Thymus (tissue), 11 donors: ENCODE data around the gene FBXW2. TPM values are rescaled to one million over a fixed set of nuclear protein-coding genes. Genes with fewer than 3 reads are reported as not detected.

Experiments
- DNase-seq, 9 donors: peaks; one replicate each; pipeline ENCODE4 v3.0.0-alpha.2; 2013; ENCODE audit warnings: low spot score in 9 of 9, low read depth in 6 of 9, missing footprints in 1 of 9
- H3K27ac ChIP-seq, 2 donors: one replicate each; pipeline ENCODE4 v1.5.1; 2013; ENCODE audit warnings: control low read depth in 1 of 2, low read depth in 1 of 2, low read length in 1 of 2, mild to moderate bottlenecking in 1 of 2, moderate library complexity in 1 of 2
- H3K27me3 ChIP-seq, 2 donors: one replicate each; pipeline ENCODE4 v1.5.1; 2013; ENCODE audit warnings: low read length in 1 of 2; ENCODE audit not compliant: control insufficient read depth in 2 of 2, insufficient read depth in 1 of 2
- H3K36me3 ChIP-seq, 2 donors: one replicate each; pipeline ENCODE4 v1.5.1; 2013; ENCODE audit warnings: low read length in 1 of 2, mild to moderate bottlenecking in 1 of 2, moderate library complexity in 1 of 2; ENCODE audit not compliant: control insufficient read depth in 2 of 2, insufficient read depth in 2 of 2
- H3K4me1 ChIP-seq, 2 donors: one replicate each; pipeline ENCODE4 v1.5.1; 2013; ENCODE audit warnings: low read length in 2 of 2; ENCODE audit not compliant: control insufficient read depth in 2 of 2, insufficient read depth in 2 of 2
- H3K4me3 ChIP-seq, 2 donors: one replicate each; pipeline ENCODE4 v1.5.1; 2013; ENCODE audit warnings: low read length in 2 of 2, control low read depth in 1 of 2, mild to moderate bottlenecking in 1 of 2
- H3K9me3 ChIP-seq, 2 donors: one replicate each; pipeline ENCODE4 v1.5.1; 2013; ENCODE audit warnings: low read length in 1 of 2, mild to moderate bottlenecking in 1 of 2; ENCODE audit not compliant: control insufficient read depth in 2 of 2, insufficient read depth in 1 of 2
- WGBS: extraction: QIAGEN DNeasy Blood & Tissue Kit; methylation state at CpG from one replicate; pipeline ENCODE4 v1.1.7; 2013; 5-methylcytosine and 5-hydroxymethylcytosine counted together
- polyA plus RNA-seq: library from polyadenylated mRNA; stranded (reverse); fragments of 200-250 nt; gene quantifications from one replicate; pipeline ENCODE4 v1.2.3, GENCODE V29; 2013
- total RNA-seq: library from RNA; stranded (reverse); fragments of 120-200 nt; gene quantifications from one replicate; pipeline ENCODE4 v1.2.4, GENCODE V29; 2013
- donor health status: healthy.

FBXW2 gene
- total and polyA plus RNA-seq, 2 donors, result 14.1 to 18.1 TPM

DNA sequence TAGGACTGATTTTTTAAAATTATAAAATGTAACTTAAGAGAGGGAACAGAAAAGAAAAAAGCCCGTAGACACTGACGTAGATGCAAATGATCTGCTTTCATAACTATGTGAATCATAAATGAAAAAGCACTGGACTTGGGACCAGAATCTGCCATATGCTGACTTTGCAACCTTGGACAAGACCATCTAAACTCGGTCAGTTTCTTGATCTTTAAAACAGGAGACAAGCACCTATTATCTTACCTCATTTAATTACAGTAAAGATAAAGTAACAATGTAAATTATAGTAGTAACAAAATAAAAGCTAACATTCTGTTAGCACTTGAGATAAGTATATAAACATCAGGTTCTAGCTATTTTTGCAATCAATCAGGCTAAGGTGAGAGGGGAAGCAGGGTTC is 20.0 kb downstream of the FBXW2 start:
- Histone ChIP-seq H3K36me3 (peaks cover 41 to 82% of the 10 kb centered on the region in 2 donors), H3K4me1 (no peaks in the 10 kb centered on the region)
- WGBS, result over 99% methylated on average over 3 of the region's 3 CpGs

DNA sequence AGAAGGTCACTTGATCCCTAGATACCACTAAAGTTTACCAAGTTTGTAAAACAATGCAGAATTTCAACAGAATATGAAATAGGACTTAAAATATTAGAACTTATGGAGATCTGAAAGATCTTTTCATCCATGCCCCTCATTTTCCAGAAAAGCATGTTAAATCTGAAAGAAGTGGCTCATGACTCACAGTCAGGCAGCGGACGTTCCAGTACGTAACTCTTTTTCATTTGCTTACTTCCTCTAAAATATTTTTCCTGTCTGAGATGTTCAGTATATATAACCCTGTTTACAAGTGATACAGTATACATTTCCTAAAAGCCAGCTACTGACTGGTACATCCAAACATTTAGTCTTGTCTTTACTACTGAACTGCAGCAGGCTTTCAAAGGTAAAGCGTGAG is 22.3 kb downstream of the FBXW2 start:
- no peak overlapping the region for H3K27ac ChIP-seq
- H3K27me3 ChIP-seq, result no peaks in the 10 kb centered on the region
- no peaks in the 10 kb centered on the region for H3K9me3 ChIP-seq
- peaks cover 38 to 80% of the 10 kb centered on the region in 2 donors for H3K36me3 ChIP-seq
- WGBS, result 97% methylated on average over 4 of the region's 4 CpGs
- no peak overlapping the region for H3K4me3 ChIP-seq
- DNase-seq, result no peak
- no peaks in the 10 kb centered on the region for H3K4me1 ChIP-seq

More for the DNA sequence above, 20.0 kb downstream of the FBXW2 start:
- no peaks in the 10 kb centered on the region for H3K9me3 ChIP-seq
- no peaks in the 10 kb centered on the region for H3K27me3 ChIP-seq
- no peak overlapping the region for H3K27ac ChIP-seq
- DNase-seq, result no peak
- H3K4me3 ChIP-seq, result no peak overlapping the region

DNA sequence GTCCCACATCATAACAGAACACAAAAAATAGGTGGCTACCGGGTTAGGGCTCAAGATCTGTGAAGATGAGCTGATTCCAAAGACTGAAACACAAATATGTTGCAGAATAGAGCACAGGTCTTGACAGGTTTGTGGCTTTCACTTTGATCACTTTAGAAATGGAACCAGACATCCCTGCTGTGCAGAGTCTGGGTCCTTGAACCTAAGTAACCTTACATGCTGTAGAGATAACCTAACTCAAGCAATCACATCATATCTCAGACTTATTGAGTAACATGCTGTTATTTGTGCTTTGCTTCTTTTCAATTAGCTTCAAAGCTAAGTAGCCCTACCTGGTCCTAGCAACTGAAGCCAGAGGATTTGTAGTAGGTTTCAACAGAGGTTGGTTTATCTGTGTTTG is 24.3 kb downstream of the FBXW2 start:
- WGBS, result 92% methylated on average over 1 of the region's 1 CpG
- Histone ChIP-seq H3K9me3 (no peaks in the 10 kb centered on the region), H3K36me3 (peaks cover 42 to 81% of the 10 kb centered on the region in 2 donors), H3K4me1 (no peaks in the 10 kb centered on the region), H3K27ac (no peak overlapping the region), H3K4me3 (no peak overlapping the region), H3K27me3 (no peaks in the 10 kb centered on the region)
- DNase-seq, result no peak

DNA sequence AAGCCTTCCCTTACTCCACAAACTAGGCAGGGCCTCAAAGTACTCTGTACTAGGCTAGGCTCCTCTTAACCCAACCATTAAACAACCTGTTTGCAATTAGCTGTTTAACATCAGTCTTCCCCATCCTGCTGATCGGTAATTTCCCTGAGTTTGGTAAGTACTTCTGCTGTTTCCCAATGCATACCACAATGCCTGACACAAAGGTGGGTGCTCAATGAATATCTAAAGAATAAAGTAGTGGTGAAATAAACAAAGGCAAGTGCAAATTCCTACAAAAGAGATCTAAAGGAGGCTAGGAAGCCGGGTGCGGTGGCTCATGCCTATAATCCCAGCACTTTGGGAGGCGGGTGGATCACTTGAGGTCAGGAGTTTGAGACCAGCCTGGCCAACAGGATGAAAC is 25.0 kb downstream of the FBXW2 start:
- no peak overlapping the region for H3K4me3 ChIP-seq
- DNase-seq, result no peak
- H3K4me1 ChIP-seq, result no peaks in the 10 kb centered on the region
- no peak overlapping the region for H3K27ac ChIP-seq
- H3K9me3 ChIP-seq, result no peaks in the 10 kb centered on the region
- no peaks in the 10 kb centered on the region for H3K27me3 ChIP-seq
- 97% methylated on average over 4 of the region's 4 CpGs for WGBS
- peaks cover 46 to 82% of the 10 kb centered on the region in 2 donors for H3K36me3 ChIP-seq

DNA sequence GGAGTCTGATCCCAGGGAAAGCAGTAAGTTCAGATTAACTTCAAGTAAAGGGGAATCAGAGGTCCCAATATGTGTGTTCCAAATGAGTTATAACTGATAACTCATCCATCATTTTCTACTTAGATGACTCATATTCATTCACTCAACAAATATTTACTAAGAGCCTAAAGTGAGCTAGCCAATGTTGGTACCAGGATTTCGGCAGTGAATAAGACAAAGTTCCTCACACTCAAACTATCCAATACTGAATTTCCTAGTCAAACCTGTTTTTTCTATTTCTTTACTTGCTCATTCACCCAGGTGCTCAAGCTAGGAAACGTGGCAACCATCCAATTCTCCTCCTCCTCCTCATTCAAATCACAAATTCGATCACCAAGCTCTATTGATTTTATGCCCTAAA is 25.8 kb downstream of the FBXW2 start:
- H3K4me3 ChIP-seq, result no peak overlapping the region
- no peak for DNase-seq
- H3K9me3 ChIP-seq, result no peaks in the 10 kb centered on the region
- H3K27ac ChIP-seq, result no peak overlapping the region
- H3K36me3 ChIP-seq, result peaks cover 54 to 82% of the 10 kb centered on the region in 2 donors
- H3K4me1 ChIP-seq, result no peaks in the 10 kb centered on the region
- H3K27me3 ChIP-seq, result no peaks in the 10 kb centered on the region
- WGBS, result 97% methylated on average over 3 of the region's 3 CpGs

DNA sequence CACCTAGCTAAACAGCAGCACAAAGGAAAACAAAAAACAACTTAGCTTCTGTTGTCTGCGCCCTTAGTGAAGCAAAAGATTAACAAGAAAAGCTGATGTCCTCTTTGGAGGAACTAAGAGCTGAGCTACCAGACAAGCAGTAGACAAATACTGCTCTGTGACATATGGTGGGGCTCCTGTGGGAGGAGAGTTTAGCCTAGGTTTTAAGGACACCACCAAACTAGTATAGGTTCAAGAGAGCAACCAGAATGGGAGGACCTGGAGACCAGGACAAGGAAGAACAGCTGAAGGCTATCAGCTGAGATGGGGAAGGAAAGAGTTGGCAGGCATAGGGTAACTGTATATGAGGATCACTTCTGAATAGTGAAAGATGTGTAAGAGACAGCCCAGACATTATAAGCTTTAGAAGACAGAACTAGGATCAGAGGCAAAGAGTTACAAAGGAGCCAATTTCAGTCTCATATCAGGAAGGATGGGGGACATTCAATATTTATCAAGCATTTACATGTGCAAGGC is 27.2 kb downstream of the FBXW2 start:
- WGBS, result 100% methylated on average over 1 of the region's 1 CpG
- no peak for DNase-seq
- H3K4me1 ChIP-seq, result no peaks in the 10 kb centered on the region
- H3K27me3 ChIP-seq, result no peaks in the 10 kb centered on the region
- H3K27ac ChIP-seq, result no peak overlapping the region
- peaks cover 56 to 84% of the 10 kb centered on the region in 2 donors for H3K36me3 ChIP-seq
- H3K4me3 ChIP-seq, result no peak overlapping the region
- H3K9me3 ChIP-seq, result no peaks in the 10 kb centered on the region

DNA sequence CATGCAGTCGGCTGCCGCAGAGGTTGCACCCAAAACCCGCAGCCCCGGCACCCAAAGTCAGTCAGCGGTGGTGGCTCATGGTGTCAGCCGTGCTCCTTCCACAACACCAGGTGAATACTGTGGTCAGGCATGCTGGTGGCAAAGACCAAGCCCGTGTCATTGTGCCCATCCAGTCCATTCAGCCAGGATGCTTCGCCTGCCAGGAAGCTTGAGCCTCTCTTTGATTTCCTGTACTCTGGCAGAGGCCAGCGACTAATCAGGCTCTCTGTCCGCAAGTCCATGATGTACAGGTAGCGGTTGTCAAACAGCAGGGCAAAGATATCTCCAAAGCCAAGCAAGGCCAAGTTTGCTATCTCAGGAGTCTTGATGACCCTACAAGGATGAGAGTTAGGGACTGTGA is 28.7 kb downstream of the FBXW2 start:
- H3K36me3 ChIP-seq, result peaks cover 58 to 77% of the 10 kb centered on the region in 2 donors
- no peak overlapping the region for H3K27ac ChIP-seq
- H3K27me3 ChIP-seq, result no peaks in the 10 kb centered on the region
- no peak overlapping the region for H3K4me3 ChIP-seq
- no peaks in the 10 kb centered on the region for H3K9me3 ChIP-seq
- WGBS, result 97% methylated on average over 11 of the region's 11 CpGs
- H3K4me1 ChIP-seq, result no peaks in the 10 kb centered on the region
- DNase-seq, result no peak

DNA sequence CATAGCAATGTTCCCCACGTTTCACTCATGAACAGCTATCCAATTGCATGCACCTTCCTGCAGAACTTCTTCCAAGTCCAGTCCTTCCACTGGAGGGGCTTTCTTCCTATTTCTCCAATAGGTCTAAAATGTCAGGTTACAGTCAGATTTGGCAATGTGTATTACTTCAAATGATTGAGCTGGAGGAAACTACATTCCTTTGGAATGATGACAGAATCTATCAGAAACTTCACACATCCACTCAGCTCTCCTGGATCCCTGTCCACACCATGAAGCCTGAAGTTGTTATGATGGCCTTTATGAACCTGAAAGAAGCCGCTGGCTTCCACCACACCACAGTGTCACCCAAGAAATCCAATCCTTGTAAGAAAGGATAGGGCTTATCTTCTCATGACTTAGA is 32.2 kb downstream of the FBXW2 start:
- Histone ChIP-seq H3K9me3 (no peaks in the 10 kb centered on the region), H3K4me1 (no peaks in the 10 kb centered on the region), H3K27ac (no peak overlapping the region), H3K4me3 (no peak overlapping the region), H3K36me3 (peaks cover 46 to 57% of the 10 kb centered on the region in 2 donors), H3K27me3 (no peaks in the 10 kb centered on the region)
- 91% methylated on average over 2 of the region's 2 CpGs for WGBS
- DNase-seq, result no peak

DNA sequence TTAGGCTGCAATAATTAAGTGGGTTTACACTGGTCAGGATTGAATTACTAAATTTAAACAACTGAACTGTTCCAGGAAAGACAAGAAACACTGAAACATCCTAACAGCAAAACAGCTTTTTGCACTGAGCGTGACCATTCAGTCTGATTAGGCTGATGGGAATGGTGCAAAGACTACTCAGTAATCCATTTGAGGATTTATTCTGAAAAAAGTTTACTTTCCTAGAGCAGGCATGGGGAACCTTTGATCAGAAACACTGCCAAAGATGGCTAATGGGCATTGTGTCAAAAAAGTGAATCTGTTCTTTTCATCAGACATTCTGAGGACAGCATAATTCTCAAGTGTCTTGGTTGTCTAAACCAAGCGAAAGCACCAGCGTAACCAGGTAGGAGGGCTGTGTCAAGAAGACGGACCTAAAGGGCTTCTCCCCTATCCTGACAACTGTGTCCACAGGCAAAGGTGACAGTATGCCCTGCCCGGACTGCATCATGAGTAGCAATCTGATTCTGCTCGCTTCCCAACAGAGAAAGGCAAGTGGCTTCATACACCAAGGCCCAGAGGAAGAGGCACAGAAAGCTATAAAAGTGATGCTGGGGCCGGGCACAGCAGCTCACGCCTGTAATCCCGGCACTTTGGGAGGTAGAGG is 33.3 kb downstream of the FBXW2 start:
- WGBS, result 97% methylated on average over 9 of the region's 9 CpGs
- Histone ChIP-seq H3K27ac (no peak overlapping the region), H3K36me3 (peaks cover 38 to 50% of the 10 kb centered on the region in 2 donors), H3K9me3 (no peaks in the 10 kb centered on the region), H3K4me3 (no peak overlapping the region), H3K4me1 (no peaks in the 10 kb centered on the region), H3K27me3 (no peaks in the 10 kb centered on the region)
- no peak for DNase-seq
